HG03060 (cell line): ENCODE measurements around the gene TMTC3.

Experiments used
- ATAC-seq: cut with Tn5 transposase; IDR thresholded peaks from one replicate; pipeline ENCODE4 v1.9.1; 2021; ENCODE audit warnings: low read depth, moderate number of reproducible peaks; ENCODE audit not compliant: unreplicated experiment

TMTC3 gene

DNA sequence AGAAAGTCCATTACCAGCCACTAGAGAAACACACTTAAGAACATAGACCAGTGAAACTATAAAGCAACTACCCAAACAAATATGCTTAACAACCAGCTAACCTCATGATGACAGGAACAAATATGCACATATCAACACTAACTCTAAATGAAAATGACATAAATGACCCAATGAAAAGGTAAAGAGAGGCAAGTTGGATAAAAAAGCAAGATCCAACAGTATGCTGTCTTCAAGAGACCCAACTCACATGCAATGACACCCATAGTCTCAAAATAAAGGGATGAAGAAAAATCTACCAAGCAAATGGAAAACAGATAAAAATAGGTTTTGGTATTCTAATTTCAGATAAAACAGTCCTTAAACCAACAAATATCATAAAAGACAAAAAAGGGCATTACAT lies 77.8 kb downstream of the TMTC3 start:
- ATAC-seq = no peak

DNA sequence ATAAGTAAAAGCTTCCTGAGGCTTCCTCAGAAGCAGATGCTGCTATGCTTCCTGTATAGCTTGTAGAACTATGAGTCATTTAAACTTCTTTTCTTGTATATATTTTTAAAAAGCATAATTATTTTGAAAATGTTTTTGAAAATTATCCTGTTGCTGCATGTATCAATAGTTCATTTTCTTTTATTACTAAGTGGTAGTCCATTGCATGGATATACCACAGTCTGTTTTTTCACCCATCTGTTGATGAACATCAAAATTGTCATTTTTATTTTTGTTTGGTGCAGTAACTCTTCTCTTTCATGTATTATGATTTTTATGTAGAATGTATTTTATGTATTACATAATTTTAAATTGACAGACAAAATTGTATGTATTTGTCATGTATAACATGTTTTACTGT lies 81.4 kb downstream of the TMTC3 start:
- ATAC-seq = no peak

DNA sequence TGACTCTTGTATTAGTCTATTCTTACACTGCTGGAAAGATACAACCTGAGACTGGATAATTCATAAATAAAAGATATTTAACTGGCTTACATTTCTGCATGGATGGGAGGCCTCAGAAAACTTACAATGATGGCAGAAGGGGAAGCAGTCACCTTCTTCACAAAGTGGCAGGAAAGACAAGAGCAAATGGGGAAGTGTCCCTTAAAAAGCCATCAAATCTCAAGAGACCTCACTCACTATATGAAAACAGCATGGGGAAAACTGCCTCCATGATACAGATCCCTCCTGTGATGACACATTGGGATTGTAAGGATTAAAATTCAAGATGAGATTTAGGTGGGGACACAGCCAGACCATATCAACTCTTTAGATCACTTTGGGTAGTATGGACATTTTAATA lies 83.7 kb downstream of the TMTC3 start:
- no peak for ATAC-seq

DNA sequence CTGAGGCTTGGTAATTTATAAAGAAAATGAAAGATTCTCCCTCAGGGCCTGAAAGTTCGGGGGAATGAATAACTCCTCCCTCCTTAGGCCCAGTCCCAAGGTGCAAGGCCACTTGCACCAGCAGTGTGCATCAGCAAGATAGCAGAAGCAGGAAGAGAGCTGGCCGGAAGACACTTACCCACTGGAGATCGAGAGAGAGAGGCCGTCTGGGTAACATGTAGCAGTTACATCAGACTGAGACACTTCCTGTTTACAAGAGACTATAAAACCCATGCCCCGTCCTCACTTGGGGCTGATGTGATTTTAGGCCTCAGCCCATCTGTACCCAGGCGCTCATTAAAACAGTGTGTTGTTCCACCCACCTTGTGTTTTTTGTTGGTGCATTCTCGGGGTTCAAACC lies 85.2 kb downstream of the TMTC3 start:
- ATAC-seq = no peak

DNA sequence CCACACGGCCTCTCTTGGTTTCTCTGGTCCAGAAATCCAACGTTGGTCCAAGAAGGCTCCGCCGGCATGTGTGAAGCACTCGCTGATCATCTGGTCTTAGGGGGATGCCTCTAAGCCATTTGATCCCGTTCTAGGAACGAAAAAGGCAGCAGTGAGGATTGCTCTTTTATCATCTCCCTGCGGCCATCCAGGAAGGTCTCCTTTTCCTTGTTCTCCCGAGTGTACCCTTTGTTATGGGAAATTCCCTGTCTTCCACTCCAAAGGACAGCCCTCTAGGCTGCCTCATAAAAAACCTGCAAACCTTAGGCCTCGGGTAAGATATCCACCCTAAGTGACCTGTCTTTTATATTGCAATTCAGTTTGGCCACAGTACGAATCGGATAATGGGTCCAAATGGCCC lies 85.8 kb downstream of the TMTC3 start:
- no peak for ATAC-seq

DNA sequence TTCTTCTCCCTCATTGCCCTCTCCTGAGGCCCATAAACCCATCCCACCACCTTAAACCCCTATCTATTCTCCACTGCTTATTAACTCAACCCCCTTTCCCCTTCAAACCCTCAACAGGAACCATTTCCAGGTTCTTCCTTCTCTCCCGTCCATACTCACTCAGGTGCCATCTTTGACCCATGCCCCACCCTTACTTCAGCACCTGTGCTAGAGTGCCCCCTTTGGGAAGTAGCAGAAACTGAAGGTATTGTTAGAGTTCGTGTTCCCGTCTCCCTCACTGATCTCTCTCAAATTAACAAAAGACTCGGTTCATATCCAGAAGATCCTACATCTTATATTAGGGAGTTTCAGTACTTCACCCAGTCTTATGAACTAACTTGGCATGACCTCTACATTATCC lies 86.6 kb downstream of the TMTC3 start:
- ATAC-seq = no peak

DNA sequence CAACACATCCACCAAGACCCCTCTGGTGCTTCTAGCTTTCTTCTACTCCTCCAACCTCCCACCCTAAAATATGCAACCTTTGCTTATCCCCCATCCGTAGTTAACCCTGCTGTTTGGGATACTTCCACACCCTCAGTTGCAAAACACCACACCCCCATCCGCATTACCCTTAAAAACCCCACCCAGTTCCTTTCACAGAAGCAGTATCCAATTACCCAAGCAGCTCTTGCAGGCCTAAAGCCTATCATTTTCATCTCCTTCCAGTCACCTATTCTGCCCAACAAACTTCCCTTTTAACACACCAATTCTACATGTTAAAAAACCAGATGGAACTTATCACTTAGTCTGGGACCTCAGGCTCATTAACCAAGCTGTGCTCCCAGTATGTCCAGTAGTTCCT lies 88.2 kb downstream of the TMTC3 start:
- ATAC-seq = no peak

DNA sequence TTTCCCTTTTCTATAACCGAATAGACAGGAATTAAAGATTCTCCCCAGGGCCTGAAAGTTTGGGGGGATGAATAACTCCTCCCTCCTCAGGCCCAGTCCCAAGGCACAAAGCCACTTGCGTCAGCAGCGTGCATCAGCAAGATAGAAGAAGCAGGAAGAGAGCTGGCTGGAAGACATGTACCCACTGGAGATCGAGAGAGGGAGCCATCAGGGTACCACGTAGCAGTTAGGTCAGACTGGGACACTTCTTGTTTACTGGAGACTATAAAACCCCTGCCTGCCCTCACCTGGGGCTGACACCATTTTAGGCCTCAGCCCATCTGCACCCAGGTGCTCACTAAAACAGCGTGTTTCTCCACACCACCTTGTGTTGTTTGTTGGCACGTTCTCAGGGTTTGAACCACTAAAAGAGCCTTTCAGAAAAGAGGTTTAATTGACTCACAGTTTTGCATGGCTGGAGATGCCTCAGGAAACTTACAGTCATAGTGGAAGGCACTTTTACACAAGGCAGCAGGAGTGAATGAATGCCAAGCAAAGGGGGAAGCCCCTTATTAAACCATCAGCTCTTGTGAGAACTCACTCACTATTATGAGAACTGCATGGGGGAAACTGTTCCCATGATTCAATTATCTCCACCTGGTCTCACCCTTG lies 93.2 kb downstream of the TMTC3 start:
- no peak for ATAC-seq

DNA sequence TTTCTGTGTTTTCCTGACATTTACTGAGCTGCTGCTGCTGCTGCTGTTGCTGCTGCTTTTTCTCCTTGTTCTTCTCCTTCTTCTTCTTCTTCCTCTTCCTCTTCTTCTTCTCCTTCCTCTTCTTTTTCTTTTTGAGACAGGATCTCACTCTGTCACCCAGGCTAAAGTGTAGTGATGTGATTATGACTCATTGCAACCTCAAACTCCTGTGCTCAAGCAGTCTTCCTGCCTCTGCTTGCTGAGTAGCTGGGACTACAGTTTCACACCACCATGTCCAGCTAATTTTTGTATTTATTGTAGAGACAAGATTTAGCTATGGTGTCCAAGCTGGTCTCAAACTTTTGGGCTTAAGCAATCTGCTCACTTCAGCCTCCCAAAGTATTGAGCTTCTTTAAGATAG lies 95.8 kb downstream of the TMTC3 start:
- peak; percentile 40 for ATAC-seq

DNA sequence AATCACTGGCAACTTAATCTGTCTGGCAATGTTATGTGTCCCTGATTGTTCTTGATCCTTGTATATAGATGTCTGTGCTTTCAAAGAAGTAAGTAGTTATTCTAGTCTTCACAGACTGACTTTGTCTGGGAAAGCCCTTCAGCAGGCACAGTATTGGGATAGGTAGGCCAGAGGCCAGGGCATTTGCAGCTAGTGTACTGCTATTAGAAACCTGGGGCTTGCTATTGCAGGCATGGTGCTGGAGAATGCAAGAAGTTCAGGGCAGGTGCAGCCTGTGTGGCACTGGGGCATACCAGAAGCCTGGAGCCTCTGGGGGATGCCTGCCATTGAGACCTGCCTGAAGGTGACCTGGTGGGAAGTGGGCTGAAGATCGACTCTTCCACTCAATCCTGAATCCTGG lies 96.3 kb downstream of the TMTC3 start:
- no peak for ATAC-seq

DNA sequence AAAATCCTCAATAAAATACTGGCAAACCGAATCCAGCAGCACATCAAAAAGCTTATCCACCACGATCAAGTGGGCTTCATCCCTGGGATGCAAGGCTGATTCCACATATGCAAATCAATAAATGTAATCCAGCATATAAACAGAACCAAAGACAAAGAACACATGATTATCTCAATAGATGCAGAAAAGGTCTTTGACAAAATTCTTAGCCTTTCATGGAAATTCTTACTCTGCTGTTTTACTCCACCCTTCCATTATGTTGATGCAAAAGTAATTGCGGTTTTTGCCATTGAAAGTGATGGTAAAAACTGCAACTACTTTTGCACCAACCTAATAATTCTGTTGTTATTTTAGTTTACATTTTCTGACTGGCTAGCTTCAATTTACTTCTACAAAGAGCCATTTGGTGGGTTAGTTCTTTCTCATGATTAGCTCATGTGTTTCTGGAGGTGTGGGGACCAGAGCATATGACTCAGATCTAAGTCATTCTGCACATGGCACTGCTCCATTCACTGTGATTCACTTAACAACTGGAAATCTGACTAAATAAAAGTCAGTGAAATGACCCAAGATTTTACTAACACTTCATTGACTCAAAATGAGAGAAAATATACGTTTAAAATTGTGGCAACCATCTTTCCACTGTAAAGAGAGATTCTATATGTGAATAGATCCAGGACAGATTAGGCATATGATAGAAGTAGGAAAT lies 99.9 kb downstream of the TMTC3 start:
- peak; percentile 44 for ATAC-seq

DNA sequence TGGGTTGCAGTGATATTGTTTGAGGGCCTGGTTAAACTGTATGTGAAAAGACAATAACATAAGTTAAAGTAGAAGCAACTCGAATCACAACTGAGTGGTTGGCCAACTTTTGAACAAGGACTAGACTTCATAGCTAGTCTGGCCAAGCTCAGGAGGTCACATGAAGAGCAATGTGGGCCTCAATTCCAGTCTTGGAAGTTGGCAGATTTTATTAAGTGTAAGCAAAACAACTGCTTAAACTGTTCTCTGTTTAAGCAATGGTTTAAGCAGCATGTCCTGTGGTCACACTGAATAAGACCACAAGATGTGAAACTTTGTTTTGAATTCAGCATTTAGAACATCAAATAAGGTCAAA lies 100.4 kb downstream of the TMTC3 start:
- ATAC-seq = no peak

DNA sequence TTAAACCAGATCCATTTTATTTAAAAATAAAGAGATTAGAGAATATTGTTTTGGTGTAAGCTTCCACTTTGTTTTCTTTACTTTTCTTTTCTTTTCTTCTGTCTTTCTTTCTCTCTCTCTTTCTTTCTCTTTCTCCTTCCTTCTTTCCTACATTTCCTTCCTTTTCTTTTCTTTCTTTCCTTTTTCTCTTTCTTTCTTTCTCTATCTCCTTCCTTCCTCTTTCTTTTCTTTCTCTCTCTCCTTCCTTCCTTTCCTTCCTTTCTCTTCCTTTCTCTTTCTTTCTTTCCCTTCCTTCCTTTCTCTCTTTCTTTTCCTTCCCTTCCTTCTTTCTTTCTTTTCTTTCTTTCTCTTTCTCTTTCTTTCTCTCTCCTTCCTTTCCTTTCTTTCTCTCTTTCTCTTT lies 100.8 kb downstream of the TMTC3 start:
- ATAC-seq = no peak

DNA sequence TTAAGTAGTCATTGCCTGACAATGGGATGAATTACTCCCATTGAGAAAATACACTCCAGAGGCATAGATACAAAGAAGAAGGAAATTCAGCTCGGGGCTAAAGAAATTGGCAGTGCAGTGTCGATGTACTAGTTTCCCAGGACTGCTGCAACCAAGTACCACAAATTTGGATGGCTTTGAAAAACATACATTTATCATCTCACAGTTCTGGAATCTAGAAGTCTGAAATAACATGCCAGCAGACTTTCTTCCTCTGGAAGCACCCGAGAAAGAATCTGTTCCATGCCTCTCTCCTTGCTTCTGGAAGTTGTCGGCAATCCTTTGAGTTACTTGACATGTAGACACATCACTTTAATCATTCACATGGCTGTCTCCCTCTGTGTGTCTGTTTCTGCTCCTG lies 101.9 kb downstream of the TMTC3 start:
- ATAC-seq = no peak

DNA sequence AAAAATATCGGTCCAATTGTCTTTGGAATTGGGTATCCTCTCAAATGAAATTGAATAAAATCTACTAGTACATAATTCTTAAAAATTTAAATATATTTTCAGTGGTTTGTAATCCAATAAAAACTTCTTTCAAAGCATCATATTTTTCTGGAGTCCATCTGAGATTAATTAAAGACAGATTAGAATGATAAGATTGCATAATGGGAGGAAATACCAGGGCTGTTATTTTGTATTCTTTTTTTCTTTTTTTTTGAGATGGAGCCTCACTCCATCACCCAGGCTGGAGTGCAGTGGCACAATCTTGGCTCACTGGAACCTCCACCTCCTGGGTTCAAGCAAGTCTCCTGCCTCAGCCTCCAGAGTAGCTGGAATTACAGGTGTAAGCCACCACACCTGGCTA lies 103.8 kb downstream of the TMTC3 start:
- ATAC-seq = no peak

DNA sequence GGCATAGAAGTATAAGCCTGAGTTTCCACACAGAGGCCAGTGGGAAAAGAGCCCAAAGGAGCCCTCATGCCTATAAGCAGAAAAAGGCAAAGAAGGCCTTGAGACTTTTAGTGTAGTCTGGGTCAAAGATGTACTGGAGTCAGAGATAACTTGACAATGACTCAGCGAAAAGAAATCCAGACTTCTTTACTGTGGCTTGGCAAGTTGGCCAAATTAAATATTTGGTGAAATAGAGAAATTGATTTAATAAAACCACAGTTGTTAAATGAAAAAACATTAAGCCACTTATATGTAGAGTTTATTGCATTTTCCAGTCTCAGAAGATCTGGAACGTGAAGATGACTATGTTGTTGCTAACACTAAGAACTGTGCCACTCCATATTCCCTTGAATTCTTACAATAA lies 105.1 kb downstream of the TMTC3 start:
- no peak for ATAC-seq

DNA sequence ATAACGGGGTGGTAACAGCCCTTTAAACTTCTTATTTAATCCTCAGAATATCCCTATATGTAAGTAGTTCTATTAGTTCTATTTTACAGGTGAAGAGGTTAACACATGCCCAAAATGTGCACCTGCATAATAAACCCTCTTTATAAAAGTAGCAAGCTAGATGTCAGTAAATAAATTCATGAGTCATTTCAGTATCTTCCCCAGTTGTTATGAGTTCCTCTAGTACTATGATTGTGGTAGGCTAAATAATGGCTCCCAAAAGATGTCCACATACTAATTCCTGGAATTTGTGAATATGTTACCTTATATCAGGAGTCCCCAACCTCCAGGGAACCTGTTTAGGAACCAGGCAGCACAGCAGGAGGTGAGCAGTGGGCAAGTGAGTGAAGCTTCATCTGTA lies 106.5 kb downstream of the TMTC3 start:
- ATAC-seq = no peak
